ENCODE measurements around the gene RBMS1. TPM values are rescaled to one million over a fixed set of nuclear protein-coding genes. Genes with fewer than 3 reads are reported as not detected.

The RBMS1 gene
- total RNA-seq, 2 donors from 2014 or later, result 18.8 to 22.8 TPM

DNA sequence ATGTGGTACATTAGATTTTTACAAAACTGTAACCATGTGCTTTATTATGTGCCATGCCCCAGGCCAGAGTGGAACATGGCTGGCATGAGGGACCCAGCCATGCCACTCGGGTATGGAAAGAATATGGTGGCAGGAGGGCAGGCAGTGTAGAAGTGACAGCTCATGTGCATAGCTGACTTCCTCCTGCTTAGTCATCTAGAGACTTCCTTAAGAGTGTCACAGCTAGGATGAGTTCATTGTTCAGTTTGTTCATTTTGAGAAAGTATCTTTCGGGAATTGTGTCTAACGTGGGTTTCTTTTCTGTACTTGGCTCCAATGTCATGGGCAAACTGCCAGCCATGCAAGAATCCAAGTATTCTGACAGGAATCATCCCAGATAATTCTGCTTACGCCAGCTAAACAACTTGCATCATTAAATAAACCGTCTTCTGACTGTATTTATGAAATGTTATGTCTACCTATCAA lies 199.2 kb downstream of the RBMS1 start:
- Histone ChIP-seq H3K27me3 (replicated peaks; ENCODE audit: insufficient read depth) (no peaks in the 10 kb centered on the region), H3K4me1 (replicated peaks) (no peaks in the 10 kb centered on the region), H3K27ac (no peak overlapping the region), H3K36me3 (no peaks in the 10 kb centered on the region), H3K4me3 (no peak overlapping the region), H3K9me3 (no peaks in the 10 kb centered on the region)
- no peak for DNase-seq (ENCODE audit: low spot score)
- intact Hi-C loops (cut with DNase I), result no loop called here
- TF ChIP-seq POLR2A (IDR thresholded peaks at IDR 0.05) (no peak), POLR2AphosphoS5 (IDR thresholded peaks at IDR 0.05) (no peak)
- TF ChIP-seq, protein P1, sequence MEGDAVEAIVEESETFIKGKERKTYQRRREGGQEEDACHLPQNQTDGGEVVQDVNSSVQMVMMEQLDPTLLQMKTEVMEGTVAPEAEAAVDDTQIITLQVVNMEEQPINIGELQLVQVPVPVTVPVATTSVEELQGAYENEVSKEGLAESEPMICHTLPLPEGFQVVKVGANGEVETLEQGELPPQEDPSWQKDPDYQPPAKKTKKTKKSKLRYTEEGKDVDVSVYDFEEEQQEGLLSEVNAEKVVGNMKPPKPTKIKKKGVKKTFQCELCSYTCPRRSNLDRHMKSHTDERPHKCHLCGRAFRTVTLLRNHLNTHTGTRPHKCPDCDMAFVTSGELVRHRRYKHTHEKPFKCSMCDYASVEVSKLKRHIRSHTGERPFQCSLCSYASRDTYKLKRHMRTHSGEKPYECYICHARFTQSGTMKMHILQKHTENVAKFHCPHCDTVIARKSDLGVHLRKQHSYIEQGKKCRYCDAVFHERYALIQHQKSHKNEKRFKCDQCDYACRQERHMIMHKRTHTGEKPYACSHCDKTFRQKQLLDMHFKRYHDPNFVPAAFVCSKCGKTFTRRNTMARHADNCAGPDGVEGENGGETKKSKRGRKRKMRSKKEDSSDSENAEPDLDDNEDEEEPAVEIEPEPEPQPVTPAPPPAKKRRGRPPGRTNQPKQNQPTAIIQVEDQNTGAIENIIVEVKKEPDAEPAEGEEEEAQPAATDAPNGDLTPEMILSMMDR (IDR thresholded peaks at IDR 0.05), result no peak
- 42% methylated on average over 5 of the region's 5 CpGs for WGBS

DNA sequence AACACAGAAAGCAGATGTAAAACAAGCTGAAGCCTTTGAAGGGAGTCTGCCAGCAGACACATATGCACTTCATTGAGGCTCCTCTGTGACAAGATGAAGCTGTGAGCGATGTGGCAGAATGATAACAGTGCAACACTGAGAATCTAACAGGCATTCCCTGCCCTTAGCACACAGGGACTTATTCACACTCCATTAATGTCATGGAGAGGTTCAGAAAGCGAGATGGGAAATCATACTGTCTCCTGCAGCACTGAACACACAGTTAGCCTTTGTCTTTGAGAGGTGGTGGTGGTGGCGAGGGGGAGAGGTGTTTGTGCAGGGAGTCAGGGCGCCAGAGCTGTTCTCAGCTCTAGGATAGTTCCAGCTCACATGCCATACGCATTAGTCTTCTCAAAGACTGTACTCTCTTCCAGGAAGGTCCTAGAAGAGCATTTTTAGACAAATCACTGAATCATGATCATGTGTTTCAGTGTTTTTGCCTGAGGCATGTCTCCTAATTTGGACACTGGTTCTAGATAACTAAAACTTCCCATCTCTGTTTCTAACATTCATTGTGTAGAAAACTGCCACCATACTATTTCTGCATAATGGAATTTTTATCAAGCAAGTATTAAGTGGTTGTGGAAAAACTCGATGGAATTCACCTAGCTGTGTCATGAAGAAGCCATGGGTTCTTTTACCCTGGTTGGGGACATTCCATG lies 200.1 kb downstream of the RBMS1 start:
- TF ChIP-seq POLR2A (IDR thresholded peaks at IDR 0.05) (no peak), POLR2AphosphoS5 (IDR thresholded peaks at IDR 0.05) (no peak)
- TF ChIP-seq, protein P1 (IDR thresholded peaks at IDR 0.05), result no peak
- Histone ChIP-seq H3K4me1 (replicated peaks) (no peaks in the 10 kb centered on the region), H3K9me3 (no peaks in the 10 kb centered on the region), H3K36me3 (no peaks in the 10 kb centered on the region), H3K27me3 (replicated peaks; ENCODE audit: insufficient read depth) (no peaks in the 10 kb centered on the region), H3K4me3 (no peak overlapping the region), H3K27ac (no peak overlapping the region)
- intact Hi-C loops (cut with DNase I), result no loop called here
- no peak for DNase-seq (ENCODE audit: low spot score)
- 77% methylated on average over 6 of the region's 6 CpGs for WGBS

DNA sequence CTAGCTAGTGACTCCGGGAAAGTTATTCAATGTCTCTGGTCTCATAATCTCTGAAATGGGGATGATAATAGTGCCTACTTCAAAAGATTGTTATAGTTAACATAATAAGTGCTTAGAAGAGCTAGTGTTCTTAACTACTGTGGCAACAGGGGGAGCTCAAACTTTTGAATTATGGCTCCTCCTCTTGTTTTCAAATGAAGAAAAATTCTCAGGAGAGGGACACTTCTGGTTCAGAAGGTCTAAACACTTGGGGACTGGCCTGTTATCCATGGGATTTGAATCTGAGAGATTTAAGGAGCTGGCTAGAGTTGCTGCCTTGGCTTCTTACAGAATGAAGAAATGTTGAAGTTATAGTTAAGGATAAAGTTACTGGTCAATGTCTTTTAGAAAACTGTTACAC lies 201.4 kb downstream of the RBMS1 start:
- no peaks in the 10 kb centered on the region for H3K4me1 ChIP-seq (replicated peaks)
- no peak overlapping the region for H3K27ac ChIP-seq
- no peaks in the 10 kb centered on the region for H3K36me3 ChIP-seq
- DNase-seq (ENCODE audit: low spot score), result no peak
- intact Hi-C loops (cut with DNase I), result no loop called here
- H3K4me3 ChIP-seq, result no peak overlapping the region
- 81% methylated on average over 1 of the region's 1 CpG for WGBS
- no peaks in the 10 kb centered on the region for H3K9me3 ChIP-seq
- H3K27me3 ChIP-seq (replicated peaks; ENCODE audit: insufficient read depth), result no peaks in the 10 kb centered on the region
- TF ChIP-seq POLR2A (IDR thresholded peaks at IDR 0.05) (no peak), POLR2AphosphoS5 (IDR thresholded peaks at IDR 0.05) (no peak)
- TF ChIP-seq, protein P1 (IDR thresholded peaks at IDR 0.05), result no peak

DNA sequence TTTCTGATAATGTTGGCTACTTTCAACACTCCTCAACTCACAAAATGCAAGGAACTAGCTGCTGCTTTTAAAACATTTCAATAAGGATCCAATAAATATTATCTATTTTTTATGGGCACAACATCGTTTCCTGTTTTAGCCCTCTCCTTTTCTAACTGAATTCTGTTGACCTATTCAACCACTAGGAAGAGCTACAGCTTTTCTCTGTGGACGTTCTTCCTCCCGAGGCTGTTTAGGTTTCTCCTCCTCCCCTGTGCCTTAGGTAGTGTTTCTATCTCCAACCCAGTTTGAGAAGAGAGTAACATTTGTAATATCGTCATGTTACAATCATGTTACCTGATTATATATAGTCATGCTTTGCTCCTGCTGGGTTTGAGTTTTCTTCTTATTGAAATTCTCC lies 202.2 kb downstream of the RBMS1 start:
- no peak overlapping the region for H3K27ac ChIP-seq
- H3K36me3 ChIP-seq, result no peaks in the 10 kb centered on the region
- intact Hi-C loops (cut with DNase I), result no loop called here
- TF ChIP-seq, protein P1 (IDR thresholded peaks at IDR 0.05), result no peak
- TF ChIP-seq POLR2AphosphoS5 (IDR thresholded peaks at IDR 0.05), result no peak
- no peak for TF ChIP-seq POLR2A (IDR thresholded peaks at IDR 0.05)
- no peak for DNase-seq (ENCODE audit: low spot score)
- no peaks in the 10 kb centered on the region for H3K4me1 ChIP-seq (replicated peaks)
- H3K27me3 ChIP-seq (replicated peaks; ENCODE audit: insufficient read depth), result no peaks in the 10 kb centered on the region
- H3K9me3 ChIP-seq, result no peaks in the 10 kb centered on the region
- WGBS, result 42% methylated on average over 4 of the region's 4 CpGs
- no peak overlapping the region for H3K4me3 ChIP-seq

DNA sequence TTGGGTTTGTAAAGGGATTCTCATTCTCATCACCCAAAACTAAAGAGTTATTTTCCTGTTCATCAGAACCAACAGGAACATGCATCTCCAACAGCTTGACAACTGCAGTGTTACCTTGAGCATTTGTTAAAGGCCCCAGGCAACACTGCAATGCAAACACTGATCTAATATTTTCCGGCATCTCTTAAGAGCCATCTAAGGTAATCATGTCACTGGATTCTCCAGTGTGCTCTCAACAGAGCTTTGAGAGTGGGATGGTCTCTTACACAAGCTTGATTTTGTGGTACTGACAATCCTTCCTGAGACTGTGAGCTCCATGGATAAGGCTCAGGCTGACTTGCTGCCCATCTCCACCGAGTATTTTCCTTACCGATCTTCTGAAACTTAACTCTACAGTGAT lies 203.0 kb downstream of the RBMS1 start:
- Histone ChIP-seq H3K9me3 (no peaks in the 10 kb centered on the region), H3K27ac (no peak overlapping the region), H3K36me3 (no peaks in the 10 kb centered on the region), H3K4me3 (no peak overlapping the region), H3K27me3 (replicated peaks; ENCODE audit: insufficient read depth) (no peaks in the 10 kb centered on the region), H3K4me1 (replicated peaks) (no peaks in the 10 kb centered on the region)
- DNase-seq (ENCODE audit: low spot score), result no peak
- WGBS, result 92% methylated on average over 3 of the region's 3 CpGs
- no peak for TF ChIP-seq POLR2A (IDR thresholded peaks at IDR 0.05)
- TF ChIP-seq, protein P1 (IDR thresholded peaks at IDR 0.05), result no peak
- no peak for TF ChIP-seq POLR2AphosphoS5 (IDR thresholded peaks at IDR 0.05)
- intact Hi-C loops (cut with DNase I), result no loop called here
